Activated naive CD4-positive, alpha-beta T cell (primary cell): ENCODE measurements around the gene PSMD13.

Experiments used
- DNase-seq, 4 experiments: peaks; one replicate each; lab custom pipeline; 2025; lab: John Stamatoyannopoulos, UW

Gene PSMD13

GRCh38 chr11:299081-299891 lies 62.5 kb downstream of the PSMD13 start, which contains the start of gene IFITM5:
TSS of gene IFITM5 (minus strand) at chr11:299526. CDS start at chr11:299490, 36 bp downstream.
- no peak for DNase-seq

- no peak for DNase-seq
Measured at GRCh38 chr11:299951-300735, 63.4 kb downstream of the PSMD13 start.
